HepG2 (cell line): ENCODE measurements around the gene PPOX. TPM values are rescaled to one million over a fixed set of nuclear protein-coding genes. Genes with fewer than 3 reads are reported as not detected.

Source experiments
- ARID4A ChIP-seq: sonication (generic); formaldehyde crosslinking; IDR thresholded peaks from 2 replicates; pipeline ENCODE4 v1.5.0; 2020; ENCODE audit warnings: mild to moderate bottlenecking, missing genetic modification reagents, borderline replicate concordance
- ATF3 ChIP-seq: sonication (generic); formaldehyde crosslinking; IDR thresholded peaks from 2 replicates; pipeline ENCODE4 v1.4.0; 2020; ENCODE audit warnings: missing genetic modification reagents
- CSRNP1 ChIP-seq: sonication (generic); formaldehyde crosslinking; IDR thresholded peaks from 2 replicates; pipeline ENCODE4 v1.8.1; 2023; ENCODE audit warnings: mild to moderate bottlenecking, missing genetic modification reagents
- ETV5 ChIP-seq: IDR thresholded peaks from 2 replicates; pipeline ENCODE4 v1.6.1; 2018; ENCODE audit warnings: missing biosample characterization, missing genetic modification reagents, inconsistent platforms, borderline replicate concordance
- NR1H2 ChIP-seq: sonication (generic); formaldehyde crosslinking; IDR thresholded peaks from 2 replicates; pipeline ENCODE4 v1.8.1; 2022; ENCODE audit warnings: low read depth, missing genetic modification reagents, borderline replicate concordance
- NR2F2 ChIP-seq: IDR thresholded peaks from 2 replicates; pipeline ENCODE4 v1.6.1; 2012; ENCODE audit warnings: low read depth, inconsistent platforms, borderline replicate concordance
- RBM39 ChIP-seq: fragments of 200-400 bp; formaldehyde crosslinking; IDR thresholded peaks from one replicate; pipeline ENCODE4 v1.6.1; 2018; ENCODE audit warnings: antibody characterized with exemption, mild to moderate bottlenecking, low read depth, low read length; ENCODE audit not compliant: poor library complexity, severe bottlenecking
- RORA ChIP-seq: sonication (generic); formaldehyde crosslinking; IDR thresholded peaks from 2 replicates; pipeline ENCODE4 v1.5.0; 2020; ENCODE audit warnings: mild to moderate bottlenecking, missing genetic modification reagents, moderate library complexity
- SOX13 ChIP-seq, 3 experiments: fragments of 450-650 bp in 1 of 3; sonication (generic) in 1 of 3; formaldehyde crosslinking in 1 of 3; IDR thresholded peaks in 2 of 3; conservative IDR thresholded peaks in 1 of 3; 2 replicates each; pipeline versions ENCODE4 v1.5.0 to v1.6.1; 2016 to 2020; ENCODE audit warnings: antibody characterized with exemption in 1 of 3, mild to moderate bottlenecking in 1 of 3, missing compliant biosample characterization in 1 of 3, missing genetic modification reagents in 1 of 3, moderate library complexity in 1 of 3
- THAP11 ChIP-seq: IDR thresholded peaks from 2 replicates; pipeline ENCODE4 v1.6.1; 2016; ENCODE audit warnings: missing biosample characterization, missing genetic modification reagents
- TOPORS ChIP-seq: sonication (generic); formaldehyde crosslinking; IDR thresholded peaks from 2 replicates; pipeline ENCODE4 v1.8.0; 2023; ENCODE audit warnings: mild to moderate bottlenecking, missing genetic modification reagents
- polyA plus RNA-seq, 8 experiments: library from polyadenylated mRNA; depleted of rRNA in 3 of 8; stranded (reverse) in 7 of 8; unstranded in 1 of 8; fragments of >200 nt; fragmentation: Illumina TruSeq in 4 of 8; extraction: Trizol in 4 of 8; gene quantifications; 2 replicates each; pipeline versions ENCODE4 v1.2.1 to v1.2.3, GENCODE V29; 2011 to 2016; ENCODE audit warnings: low read depth in 4 of 8, missing spikeins in 1 of 8, mixed read lengths in 1 of 8; ENCODE audit not compliant: insufficient read depth in 1 of 8
- total RNA-seq, 5 experiments: library from RNA; depleted of rRNA; stranded (reverse); fragments of >200 nt; fragmentation: Illumina TruSeq; extraction: Trizol; gene quantifications; 2 replicates each; pipeline ENCODE4 v1.2.3, GENCODE V29; 2016; ENCODE audit warnings: low read depth in 1 of 5
- TF ChIP-seq, protein P1 (sequence below): sonication (generic); formaldehyde crosslinking; IDR thresholded peaks from 2 replicates; pipeline ENCODE4 v1.5.1; 2020; ENCODE audit warnings: missing genetic modification reagents, mild to moderate bottlenecking, borderline replicate concordance
- TF ChIP-seq, protein P2 (sequence below): IDR thresholded peaks from 2 replicates; pipeline ENCODE4 v1.6.1; 2016; ENCODE audit warnings: mild to moderate bottlenecking
- TF ChIP-seq, protein P3 (sequence below): sonication (generic); formaldehyde crosslinking; IDR thresholded peaks from 2 replicates; pipeline ENCODE4 v1.8.0; 2022; ENCODE audit warnings: mild to moderate bottlenecking, missing genetic modification reagents; ENCODE audit not compliant: insufficient replicate concordance
- TF ChIP-seq, protein P4 (sequence below): sonication (generic); formaldehyde crosslinking; IDR thresholded peaks from 2 replicates; pipeline ENCODE4 v1.4.0; 2020; ENCODE audit warnings: mild to moderate bottlenecking, low read depth, missing genetic modification reagents

Gene PPOX
- total and polyA plus RNA-seq, 2 of the 13 experiments (the other 11 are each of a cell fraction or from before 2014, with no cell fraction given), result 15.5 to 27.7 TPM

GRCh38 chr1:161201836-161202712 is 35.8 kb downstream of the PPOX start, which contains the start of gene NDUFS2 (continued):
- TF ChIP-seq ARID4A (CRISPR knock-in tag) (peak; percentile 83; the same call in 1 of the 2 replicates), TOPORS (CRISPR knock-in tag) (peak; percentile 80), RBM39 (peak; percentile 35), SOX13 (IDR thresholded peaks at IDR 0.05) (no peak), SOX13 (CRISPR knock-in tag; conservative IDR thresholded peaks at IDR 0.05 in 1 of 2, IDR thresholded peaks at IDR 0.05 in 1 of 2) (no peak), ETV5 (CRISPR knock-in tag) (peak; percentile 88), RORA (CRISPR knock-in tag) (no peak), CSRNP1 (peak; percentile 89), NR2F2 (peak; percentile 26; the same call in 1 of the 2 replicates), ATF3 (no peak), THAP11 (CRISPR knock-in tag) (peak; percentile 89), NR1H2 (CRISPR knock-in tag) (no peak)
- TF ChIP-seq, protein P1, sequence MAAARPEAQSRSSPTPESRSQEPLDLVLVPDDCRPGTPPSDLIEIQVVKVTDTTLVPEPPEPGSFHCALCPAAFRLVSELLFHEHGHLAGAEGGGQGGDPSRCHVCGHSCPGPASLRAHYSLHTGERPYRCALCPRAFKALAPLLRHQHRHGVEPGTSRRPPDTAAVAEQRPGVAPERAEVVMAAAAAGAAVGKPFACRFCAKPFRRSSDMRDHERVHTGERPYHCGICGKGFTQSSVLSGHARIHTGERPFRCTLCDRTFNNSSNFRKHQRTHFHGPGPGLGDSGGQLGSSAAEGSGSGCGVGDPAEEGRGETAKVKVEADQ (CRISPR knock-in tag), result no peak
- TF ChIP-seq, protein P2, sequence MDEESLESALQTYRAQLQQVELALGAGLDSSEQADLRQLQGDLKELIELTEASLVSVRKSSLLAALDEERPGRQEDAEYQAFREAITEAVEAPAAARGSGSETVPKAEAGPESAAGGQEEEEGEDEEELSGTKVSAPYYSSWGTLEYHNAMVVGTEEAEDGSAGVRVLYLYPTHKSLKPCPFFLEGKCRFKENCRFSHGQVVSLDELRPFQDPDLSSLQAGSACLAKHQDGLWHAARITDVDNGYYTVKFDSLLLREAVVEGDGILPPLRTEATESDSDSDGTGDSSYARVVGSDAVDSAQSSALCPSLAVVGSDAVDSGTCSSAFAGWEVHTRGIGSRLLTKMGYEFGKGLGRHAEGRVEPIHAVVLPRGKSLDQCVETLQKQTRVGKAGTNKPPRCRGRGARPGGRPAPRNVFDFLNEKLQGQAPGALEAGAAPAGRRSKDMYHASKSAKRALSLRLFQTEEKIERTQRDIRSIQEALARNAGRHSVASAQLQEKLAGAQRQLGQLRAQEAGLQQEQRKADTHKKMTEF (CRISPR knock-in tag), result peak; percentile 89
- TF ChIP-seq, protein P3, sequence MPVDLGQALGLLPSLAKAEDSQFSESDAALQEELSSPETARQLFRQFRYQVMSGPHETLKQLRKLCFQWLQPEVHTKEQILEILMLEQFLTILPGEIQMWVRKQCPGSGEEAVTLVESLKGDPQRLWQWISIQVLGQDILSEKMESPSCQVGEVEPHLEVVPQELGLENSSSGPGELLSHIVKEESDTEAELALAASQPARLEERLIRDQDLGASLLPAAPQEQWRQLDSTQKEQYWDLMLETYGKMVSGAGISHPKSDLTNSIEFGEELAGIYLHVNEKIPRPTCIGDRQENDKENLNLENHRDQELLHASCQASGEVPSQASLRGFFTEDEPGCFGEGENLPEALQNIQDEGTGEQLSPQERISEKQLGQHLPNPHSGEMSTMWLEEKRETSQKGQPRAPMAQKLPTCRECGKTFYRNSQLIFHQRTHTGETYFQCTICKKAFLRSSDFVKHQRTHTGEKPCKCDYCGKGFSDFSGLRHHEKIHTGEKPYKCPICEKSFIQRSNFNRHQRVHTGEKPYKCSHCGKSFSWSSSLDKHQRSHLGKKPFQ (CRISPR knock-in tag), result peak; percentile 29
- TF ChIP-seq, protein P4, sequence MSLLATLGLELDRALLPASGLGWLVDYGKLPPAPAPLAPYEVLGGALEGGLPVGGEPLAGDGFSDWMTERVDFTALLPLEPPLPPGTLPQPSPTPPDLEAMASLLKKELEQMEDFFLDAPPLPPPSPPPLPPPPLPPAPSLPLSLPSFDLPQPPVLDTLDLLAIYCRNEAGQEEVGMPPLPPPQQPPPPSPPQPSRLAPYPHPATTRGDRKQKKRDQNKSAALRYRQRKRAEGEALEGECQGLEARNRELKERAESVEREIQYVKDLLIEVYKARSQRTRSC, result no peak
